K562 (cell line): Measurements from ENCODE around the gene GLT6D1. TPM values are rescaled to one million over a fixed set of nuclear protein-coding genes. Genes with fewer than 3 reads are reported as not detected.

ENCODE experiments used
- ADNP ChIP-seq: fragments of 200-800 bp; sonication (Bioruptor generic); IDR thresholded peaks from 2 replicates; pipeline ENCODE4 v1.6.1; 2016; ENCODE audit warnings: missing genetic modification characterization, missing compliant biosample characterization
- CBFA2T2 ChIP-seq: fragments of 450-650 bp; conservative IDR thresholded peaks from 2 replicates; pipeline ENCODE4 v1.6.1; 2017; ENCODE audit warnings: mild to moderate bottlenecking
- CBX5 ChIP-seq: IDR thresholded peaks from 2 replicates; pipeline ENCODE4 v1.6.1; 2014; ENCODE audit warnings: low read depth, borderline replicate concordance
- IRF9 ChIP-seq: fragments of 450-650 bp; IDR thresholded peaks from 2 replicates; pipeline ENCODE4 v1.6.1; 2016; ENCODE audit warnings: missing biosample characterization, missing genetic modification characterization
- NR2C2 ChIP-seq, 2 experiments: fragments of 200-800 bp in 1 of 2; sonication (Bioruptor generic) in 1 of 2; sonication (generic) in 1 of 2; formaldehyde crosslinking in 1 of 2; IDR thresholded peaks; 2 replicates each; pipeline versions ENCODE4 v1.6.1 to v1.8.0; 2016 to 2022; ENCODE audit warnings: mild to moderate bottlenecking in 1 of 2, missing compliant biosample characterization in 1 of 2, missing genetic modification characterization in 1 of 2, missing genetic modification reagents in 1 of 2
- POLR2G ChIP-seq: fragments of 200-400 bp; formaldehyde crosslinking; IDR thresholded peaks from 2 replicates; pipeline ENCODE4 v1.6.1; 2017; ENCODE audit warnings: low read depth, mild to moderate bottlenecking, antibody characterized with exemption, low read length, moderate library complexity
- PURB ChIP-seq: sonication (generic); formaldehyde crosslinking; IDR thresholded peaks from 2 replicates; pipeline ENCODE4 v1.9.0; 2021; ENCODE audit warnings: low read depth, mild to moderate bottlenecking, missing genetic modification reagents
- RBBP5 ChIP-seq: fragments of 200-600 bp; sonication (generic); IDR thresholded peaks from 2 replicates; pipeline ENCODE4 v1.6.1; 2012; ENCODE audit warnings: borderline replicate concordance, mild to moderate bottlenecking, low read length, control low read depth, inconsistent platforms; ENCODE audit not compliant: insufficient read depth, poor library complexity, severe bottlenecking
- RBM17 ChIP-seq: fragments of 200-400 bp; formaldehyde crosslinking; IDR thresholded peaks from 2 replicates; pipeline ENCODE4 v1.6.1; 2017; ENCODE audit warnings: low read depth, mild to moderate bottlenecking, low read length, borderline replicate concordance
- RERE ChIP-seq: sonication (generic); formaldehyde crosslinking; IDR thresholded peaks from 2 replicates; pipeline ENCODE4 v1.8.0; 2023; ENCODE audit warnings: missing genetic modification reagents, mild to moderate bottlenecking, borderline replicate concordance
- TBP ChIP-seq: optimal IDR thresholded peaks from 2 replicates; pipeline ENCODE3; 2011; ENCODE audit warnings: low read depth, low read length, improper control_type of control experiment
- ZNF354B ChIP-seq: fragments of 250-450 bp; sonication (Bioruptor Pico); IDR thresholded peaks from 2 replicates; pipeline ENCODE4 v1.4.0; 2020
- polyA plus RNA-seq, 8 experiments: library from polyadenylated mRNA; depleted of rRNA in 4 of 8; stranded (reverse) in 5 of 8; unstranded in 3 of 8; fragments of >200 nt; fragmentation: Nextera tagmentation in 2 of 8; fragmentation: Illumina TruSeq in 1 of 8; extraction: Ambion mirVana in 2 of 8; extraction: Trizol in 1 of 8; gene quantifications; 2 replicates each; pipeline versions ENCODE4 v1.2.1 to v1.2.3, GENCODE V29; 2011 to 2014; ENCODE audit warnings: inconsistent platforms in 1 of 8, missing spikeins in 1 of 8
- total RNA-seq, 7 experiments: library from RNA; depleted of rRNA in 6 of 7; stranded (reverse); fragments of >200 nt in 6 of 7; fragmentation: Illumina TruSeq in 2 of 7; extraction: Trizol in 2 of 7; gene quantifications; 2 replicates each; pipeline versions ENCODE4 v1.2.1 to v1.2.3, GENCODE V29; 2011 to 2021; ENCODE audit warnings: low replicate concordance in 1 of 7

Gene GLT6D1
- total and polyA plus RNA-seq, 9 of the 15 experiments (the other 6 are each of a cell fraction or from before 2014, with no cell fraction given) = not detected

GRCh38 chr9:135587658-135588057, 51.7 kb downstream of the GLT6D1 start (continued):
- TF ChIP-seq RERE (CRISPR knock-in tag) = no peak
- TF ChIP-seq TBP = no peak
- TF ChIP-seq ZNF354B (CRISPR knock-in tag) = no peak
- no peak for TF ChIP-seq IRF9 (tag)
- no peak for TF ChIP-seq ADNP (tag)
- TF ChIP-seq CBX5 = no peak
- TF ChIP-seq NR2C2 (CRISPR knock-in tag; IDR thresholded peaks at IDR 0.05) = no peak
- TF ChIP-seq NR2C2 (tag; IDR thresholded peaks at IDR 0.05) = no peak
- no peak for TF ChIP-seq PURB (CRISPR knock-in tag)
- 0 out of 2 replicates have a peak, but pooled peaks have one; percentile 18 for TF ChIP-seq CBFA2T2
- TF ChIP-seq RBM17 = no peak
- no peak for TF ChIP-seq RBBP5
- no peak for TF ChIP-seq POLR2G
